RPMI7951 (cell line): ENCODE data around the gene IMPG2. TPM values are rescaled to one million over a fixed set of nuclear protein-coding genes. Genes with fewer than 3 reads are reported as not detected.

Experiments
- DNase-seq: peaks from one replicate; pipeline ENCODE4 v3.0.0-alpha.2; 2012; ENCODE audit warnings: low read depth
- total RNA-seq: library from RNA; depleted of rRNA; stranded (reverse); fragments of >200 nt; shearing (Covaris generic); gene quantifications from 2 replicates; pipeline ENCODE4 v1.2.3, GENCODE V29; 2014

The IMPG2 gene
- total RNA-seq, 1 experiment from 2014 or later: under 0.01 TPM

DNA sequence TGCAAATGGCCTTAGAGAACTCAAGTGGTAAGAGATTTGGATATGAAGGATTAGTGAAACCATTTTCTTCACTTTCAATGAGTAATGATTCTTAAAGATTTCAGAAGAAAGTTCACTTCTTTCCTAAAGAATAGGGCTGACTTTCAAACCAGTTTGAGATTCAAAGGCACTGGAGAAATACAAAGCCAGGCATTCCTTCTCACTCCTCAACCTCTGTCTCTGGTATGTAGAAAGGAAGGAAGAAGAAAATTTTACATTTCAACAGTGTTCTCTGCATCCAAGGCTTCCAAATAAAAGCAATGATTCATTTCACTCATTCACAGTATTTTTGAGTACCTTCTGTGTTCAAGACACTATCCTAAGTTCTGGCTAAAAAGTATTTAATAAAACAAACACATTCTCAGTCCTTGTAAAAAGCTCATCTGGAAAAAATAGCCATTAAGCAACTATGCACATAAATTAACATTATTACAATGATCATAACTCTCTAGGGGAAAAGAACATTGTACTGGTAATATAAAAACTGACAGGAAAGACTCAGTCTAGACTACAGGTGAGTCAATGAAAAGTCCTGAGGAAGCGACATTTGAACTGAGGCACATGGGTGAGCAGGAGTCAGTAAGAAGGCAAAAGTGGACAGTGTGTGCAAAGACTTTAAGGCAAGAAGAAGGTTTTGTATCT lies 79.5 kb downstream of the IMPG2 start:
- DNase-seq: no peak

DNA sequence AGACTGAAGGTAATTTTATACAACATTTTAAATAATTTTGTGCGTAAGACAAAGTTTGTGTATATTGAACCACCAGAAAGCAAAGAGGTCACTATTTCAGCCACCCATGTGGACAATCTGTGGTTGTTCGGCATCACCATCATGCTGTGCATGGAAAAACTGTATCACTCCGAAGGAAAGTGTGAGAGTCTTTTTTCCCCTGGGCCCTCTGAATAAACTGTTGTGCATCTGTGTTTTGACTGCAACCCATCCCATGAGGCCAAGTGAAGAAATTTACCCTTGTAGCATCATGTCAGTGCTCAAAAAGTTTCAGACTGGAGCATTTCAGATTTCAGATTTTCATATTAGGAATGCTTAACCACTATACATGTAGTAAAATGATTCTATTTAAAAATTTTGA lies 85.3 kb downstream of the IMPG2 start:
- DNase-seq: no peak

DNA sequence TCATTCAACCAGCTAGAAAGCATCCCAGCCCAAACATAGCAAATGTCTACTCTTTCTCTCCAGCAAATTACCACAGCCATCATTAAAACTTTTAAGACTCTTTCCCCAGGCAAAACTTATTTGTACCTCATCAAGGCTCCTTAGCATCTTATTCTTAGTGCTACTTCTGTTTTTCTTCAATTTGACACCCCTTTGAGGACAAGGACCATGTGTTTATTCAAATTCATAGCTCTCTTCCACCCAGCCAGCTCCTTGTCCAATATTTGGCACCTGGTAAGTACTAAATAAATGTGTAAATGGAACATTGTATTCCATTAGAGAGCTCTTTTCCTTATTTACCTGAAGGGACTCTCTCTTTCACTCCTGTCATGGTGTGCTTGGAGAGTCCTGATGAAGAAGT lies 89.8 kb downstream of the IMPG2 start:
- no peak for DNase-seq

DNA sequence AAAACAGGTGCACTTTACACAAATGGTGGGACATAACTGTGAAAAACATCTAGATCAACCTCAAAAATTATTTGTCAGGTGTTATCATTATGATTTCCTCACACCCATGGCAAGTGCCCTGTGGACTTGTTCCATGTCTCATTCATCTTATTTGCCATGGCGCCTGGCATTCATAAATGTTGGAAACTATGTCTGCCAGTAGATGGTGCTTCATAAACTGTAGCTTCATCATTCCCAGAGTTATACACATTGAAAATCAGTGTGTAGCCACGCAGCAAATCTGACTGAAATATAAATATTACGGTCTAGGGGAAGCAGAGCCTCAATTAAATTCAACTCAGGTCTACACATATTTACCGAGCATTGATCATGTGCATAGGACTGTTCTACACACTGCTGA lies 90.7 kb downstream of the IMPG2 start:
- peak; percentile 31 for DNase-seq

DNA sequence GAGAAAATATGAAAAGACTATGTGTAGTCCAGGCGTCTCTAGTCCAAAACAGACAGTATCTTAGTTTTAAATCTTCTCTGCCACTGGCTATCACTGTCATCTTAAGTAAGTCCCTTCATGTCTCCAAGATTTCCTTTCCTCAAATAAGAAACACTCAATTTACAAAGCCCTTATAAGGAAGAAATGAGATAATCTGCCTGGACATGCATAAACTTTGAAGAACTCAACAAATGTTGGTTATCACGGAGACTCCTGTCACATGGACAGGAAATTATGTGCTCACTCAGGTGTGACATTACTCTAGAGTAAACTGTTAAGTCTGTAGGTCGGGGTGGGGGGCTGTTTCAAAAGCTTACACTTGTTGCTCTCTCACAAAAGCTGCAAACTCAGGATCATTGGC lies 91.9 kb downstream of the IMPG2 start:
- no peak for DNase-seq

DNA sequence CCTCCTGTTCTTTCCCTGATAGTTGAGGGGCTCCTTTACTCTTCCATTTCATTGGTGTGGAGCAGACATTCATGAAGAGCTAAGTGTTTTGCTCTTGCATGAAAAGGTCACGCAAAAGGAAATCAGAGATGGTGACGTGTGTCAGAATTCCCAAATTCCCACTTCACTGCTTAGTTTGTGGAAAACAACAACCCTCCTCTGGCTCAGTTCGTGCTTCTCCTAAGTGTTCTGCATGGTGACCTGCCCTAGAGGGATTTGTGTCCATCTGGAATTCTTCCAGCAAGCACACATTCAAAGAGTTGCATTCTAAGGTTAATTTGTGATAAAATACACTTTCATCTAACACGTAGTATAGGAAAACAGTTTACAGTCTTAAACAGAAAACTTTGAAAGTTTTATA lies 95.6 kb downstream of the IMPG2 start:
- DNase-seq: no peak

DNA sequence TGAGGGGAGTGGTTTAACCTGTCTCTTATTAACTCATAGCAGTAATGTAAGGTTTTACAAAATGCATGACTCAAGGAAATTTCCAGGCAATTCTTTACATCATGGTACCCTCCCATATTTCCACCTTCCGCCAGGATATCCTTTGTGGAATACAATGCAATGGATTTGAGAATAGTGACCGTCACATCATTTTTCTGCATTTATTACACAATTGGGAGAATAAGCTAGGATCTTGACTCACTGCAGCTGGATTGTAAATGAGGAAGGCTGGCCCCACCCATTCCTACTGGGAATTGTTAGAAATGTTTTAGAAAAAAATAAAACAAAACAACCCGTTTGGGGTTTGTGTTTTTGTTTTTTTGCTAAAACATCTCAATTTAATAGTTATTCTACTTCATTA lies 97.4 kb downstream of the IMPG2 start:
- DNase-seq: no peak

DNA sequence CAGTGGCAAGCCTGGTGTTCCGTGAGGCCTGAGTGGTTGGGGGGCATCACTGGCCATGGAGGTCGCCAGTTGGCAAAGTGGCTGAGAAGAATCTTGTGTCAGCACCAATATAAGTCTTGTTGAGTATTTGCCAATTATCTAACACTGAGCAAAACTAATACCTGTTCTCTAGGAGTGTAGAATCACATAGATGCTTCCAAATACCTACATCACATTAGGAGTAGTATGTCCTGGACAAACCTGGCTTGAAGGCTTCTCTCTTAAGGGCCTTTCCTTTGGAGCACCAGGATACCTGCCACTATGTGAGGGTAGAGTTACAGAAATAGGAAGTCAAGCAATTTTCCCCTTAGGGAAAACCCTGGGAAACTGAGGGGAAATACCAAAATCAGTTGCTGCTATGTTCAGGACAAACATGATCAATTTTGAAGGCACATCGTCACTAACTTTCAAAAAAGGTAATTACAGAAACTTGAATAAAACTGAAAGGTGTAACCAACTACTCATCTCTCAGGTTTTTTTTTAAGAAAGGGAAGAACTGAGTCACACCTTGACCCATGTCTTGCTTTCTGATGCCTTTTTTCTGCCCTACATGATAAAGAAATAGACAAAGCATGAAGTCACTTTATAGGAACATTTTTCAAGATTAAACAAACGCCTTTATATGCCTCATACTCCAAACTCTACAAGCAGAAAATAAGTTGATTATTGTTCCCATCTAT lies 100.4 kb downstream of the IMPG2 start:
- no peak for DNase-seq

DNA sequence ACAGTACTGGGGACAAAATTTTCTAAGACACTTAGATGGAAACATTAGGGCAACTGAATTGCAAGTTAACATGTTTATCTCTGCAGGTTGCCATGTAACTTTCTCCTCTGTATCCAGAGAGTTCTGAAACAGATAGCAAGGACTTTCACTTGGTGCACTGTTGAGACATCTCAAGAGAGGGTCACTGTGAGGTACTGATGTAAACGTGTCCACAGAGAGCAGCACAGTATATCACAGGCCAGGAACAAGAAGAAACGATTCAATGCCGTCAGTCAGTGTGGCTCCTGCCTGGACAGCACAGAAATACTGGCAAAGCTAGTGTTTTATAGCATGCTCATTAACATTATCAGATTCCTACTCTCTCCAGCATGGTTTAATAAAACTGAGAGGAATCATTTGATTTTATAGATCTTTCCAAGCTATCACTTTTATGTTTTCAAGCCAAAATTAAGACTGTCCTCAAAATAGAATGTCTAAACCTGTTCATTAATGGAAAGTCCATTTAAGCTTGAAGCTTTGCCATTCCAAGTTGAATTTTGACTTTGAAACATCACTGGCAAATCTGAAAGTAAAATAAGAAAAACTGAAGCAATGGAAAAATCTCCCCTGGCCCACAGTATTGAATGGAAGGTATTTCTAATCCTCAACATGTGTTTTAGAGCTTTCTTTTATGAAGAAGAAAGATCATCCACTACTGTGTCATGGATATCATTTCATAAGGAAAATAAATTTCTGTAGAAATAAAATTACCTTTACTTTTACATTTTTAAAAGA lies 102.7 kb downstream of the IMPG2 start:
- DNase-seq: no peak

DNA sequence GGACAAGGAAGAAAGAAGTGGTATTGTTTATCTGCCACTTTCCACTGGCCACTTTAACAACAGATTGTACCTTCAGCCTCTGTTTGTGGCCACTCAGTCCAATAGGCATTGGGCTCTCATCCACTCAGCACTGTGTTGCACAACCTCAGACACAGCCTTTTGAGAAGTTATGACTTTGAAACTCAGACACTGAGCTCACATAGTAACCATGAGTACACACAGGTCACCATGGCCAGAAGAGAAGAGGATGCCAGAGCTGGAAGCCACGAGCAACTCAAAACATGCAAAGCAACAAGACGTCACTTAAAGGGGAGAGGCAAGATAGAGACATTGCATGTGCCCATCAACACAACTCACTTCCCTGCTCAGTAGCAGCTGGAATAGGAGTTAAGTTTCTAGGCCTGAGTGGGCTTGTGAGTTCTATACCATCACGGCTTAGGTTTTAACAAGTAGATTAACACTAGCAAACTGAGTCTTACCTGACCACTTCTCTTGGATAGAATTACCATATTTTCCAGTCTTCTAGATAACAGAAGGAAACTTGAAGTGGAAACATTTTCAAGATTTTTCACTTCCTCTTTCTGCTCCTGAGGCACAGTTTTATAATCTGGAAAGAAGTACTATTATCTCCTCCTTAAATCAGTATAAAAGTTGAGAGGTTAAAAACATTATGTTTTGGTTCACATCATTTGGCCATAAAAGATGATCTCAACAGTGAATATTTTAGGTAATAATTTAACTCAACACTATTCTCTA lies 103.5 kb downstream of the IMPG2 start:
- no peak for DNase-seq

DNA sequence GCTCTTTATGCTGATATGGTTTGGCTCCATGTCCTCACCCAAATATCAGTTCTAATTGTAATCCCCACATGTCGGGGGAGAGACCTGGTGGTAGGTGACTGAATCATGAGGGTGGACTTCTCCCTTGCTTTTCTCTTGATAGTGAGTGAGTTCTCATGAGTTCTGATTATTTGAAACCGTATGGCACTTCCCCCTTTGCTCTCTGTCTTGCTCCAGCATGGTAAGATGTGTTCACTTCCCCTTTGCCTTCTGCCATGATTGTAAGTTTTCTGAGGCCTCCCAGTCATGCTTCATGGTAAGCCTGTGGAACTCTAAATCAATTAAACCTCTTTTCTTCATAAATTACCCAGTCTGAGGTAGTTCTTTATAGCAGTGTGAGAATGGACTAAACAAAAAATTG lies 107.6 kb downstream of the IMPG2 start:
- DNase-seq: no peak

DNA sequence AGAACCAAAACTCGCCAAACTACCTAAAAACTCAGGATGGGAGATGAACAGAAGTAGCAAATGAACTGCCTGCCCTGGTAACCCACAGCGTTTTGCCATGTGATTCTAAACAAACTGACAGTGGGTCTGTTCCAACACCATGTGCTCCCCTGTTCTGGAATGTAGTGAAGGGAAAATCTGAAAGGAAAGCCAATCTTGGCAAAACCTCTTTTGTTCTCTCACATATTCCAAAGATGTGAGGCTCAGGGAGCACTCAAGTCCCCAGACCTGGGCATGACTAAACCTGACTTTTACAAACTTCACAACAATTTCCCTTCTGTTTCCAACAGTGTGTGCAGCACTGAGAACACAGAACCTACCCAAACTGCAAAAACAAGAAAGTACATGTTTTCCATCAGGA lies 116.1 kb downstream of the IMPG2 start:
- DNase-seq: no peak

DNA sequence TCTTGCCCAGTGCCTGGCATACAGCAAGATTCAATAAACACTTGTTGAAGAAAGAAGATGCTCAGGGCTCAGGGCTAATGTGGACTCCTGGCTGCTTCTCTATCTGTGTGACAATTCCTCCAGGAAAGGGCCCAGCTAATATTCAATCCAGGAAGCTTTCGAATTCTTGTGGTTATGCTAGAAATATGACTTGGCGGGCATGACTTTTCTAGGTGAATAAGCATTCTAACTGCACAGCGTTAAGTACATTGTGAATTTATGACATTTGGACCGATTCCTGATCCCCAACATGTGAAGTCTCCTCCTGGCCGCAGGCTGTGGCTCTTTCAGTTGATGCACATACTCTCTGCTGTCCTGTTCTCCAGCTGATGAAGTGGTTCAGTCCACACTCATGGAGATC lies 117.0 kb downstream of the IMPG2 start:
- peak; percentile 53 for DNase-seq

DNA sequence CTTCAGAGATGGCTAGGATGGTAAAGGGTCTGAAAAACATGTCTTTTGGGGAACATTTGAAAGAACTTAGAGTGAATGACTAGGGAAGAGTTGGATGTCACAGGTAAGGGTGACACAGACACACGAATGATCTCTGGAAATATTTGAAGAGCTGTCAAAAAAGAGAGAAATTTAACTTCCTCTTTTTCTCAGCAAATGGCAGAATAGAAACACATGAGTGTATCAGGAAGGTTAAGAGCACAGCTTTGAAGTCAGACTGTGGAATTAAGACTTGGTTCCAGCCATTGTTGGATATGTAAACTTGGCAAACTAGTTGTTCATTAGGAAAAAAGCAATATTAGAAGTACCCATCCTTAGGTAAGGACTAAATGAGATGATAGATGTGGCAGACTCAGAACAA lies 117.7 kb downstream of the IMPG2 start:
- no peak for DNase-seq

DNA sequence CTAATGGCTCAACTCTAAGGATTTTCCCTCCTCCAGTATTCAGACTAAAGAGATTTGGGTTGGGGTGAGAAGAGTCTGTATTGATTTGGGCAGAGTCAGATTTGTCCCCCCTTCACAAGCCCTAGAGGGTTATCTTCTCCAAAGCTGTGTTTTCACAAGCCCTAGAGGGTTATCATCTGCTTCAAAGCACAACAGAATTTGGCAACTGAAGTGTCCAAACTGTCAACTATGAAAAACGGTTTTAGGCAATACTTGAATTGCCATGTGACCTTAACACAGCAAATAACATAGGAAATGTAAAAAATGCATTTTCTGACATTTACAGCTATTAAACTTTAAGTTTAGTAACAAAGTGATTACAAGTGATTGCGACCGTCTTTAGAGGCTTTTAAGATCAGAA lies 119.9 kb downstream of the IMPG2 start:
- no peak for DNase-seq

DNA sequence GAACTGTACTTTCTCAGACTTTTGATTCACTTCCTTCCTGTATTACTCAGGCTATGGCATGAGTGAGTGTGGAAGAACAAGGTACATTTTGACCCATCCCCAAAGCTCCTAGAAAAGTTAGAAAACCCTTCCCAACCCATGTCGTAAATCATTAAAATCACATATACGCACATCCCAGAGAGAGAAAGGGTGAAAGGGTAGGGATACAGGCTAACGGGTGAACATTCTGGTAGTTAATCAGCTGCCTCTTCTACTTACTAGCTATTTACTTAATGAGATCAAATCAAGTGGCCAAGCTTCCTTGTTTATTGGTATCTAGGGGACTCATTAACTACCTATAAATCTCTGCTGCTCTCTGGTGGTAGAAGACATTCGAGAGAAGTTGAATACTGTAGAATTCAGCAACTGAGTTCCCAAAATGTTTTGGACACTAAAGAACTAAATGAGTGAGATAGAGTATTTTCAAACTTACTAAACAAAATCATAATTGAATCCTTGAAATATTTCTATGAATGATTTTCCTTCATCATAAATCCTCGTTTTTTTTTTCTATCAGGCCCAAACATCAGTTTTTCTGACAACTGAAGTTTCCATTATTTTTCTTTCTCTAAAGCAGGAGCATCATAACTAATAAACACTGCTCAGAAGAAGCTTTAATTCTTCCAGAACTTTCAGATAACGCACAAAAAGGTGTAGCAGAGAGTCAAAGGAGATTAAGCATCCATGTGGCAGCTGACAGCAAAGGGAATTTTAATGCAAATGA lies 124.2 kb downstream of the IMPG2 start:
- peak; percentile 64 for DNase-seq

DNA sequence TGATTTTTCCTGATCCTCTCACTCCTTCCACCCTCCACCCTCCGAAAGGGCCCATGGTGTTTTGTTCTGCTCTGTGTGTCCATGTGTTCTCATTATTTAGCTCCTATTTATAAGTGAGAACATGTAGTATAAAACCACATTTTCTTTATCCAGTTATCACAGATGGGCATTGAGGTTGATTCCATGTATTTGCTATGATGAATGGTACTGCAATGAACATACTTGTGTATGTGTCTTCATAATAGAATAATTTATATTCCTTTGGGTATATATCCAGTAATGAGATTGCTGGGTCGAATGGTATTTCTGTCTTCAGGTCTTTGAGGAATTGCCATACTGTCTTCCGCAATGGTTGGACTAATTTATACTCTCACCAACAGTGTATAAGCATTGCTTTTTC lies 126.0 kb downstream of the IMPG2 start:
- no peak for DNase-seq

DNA sequence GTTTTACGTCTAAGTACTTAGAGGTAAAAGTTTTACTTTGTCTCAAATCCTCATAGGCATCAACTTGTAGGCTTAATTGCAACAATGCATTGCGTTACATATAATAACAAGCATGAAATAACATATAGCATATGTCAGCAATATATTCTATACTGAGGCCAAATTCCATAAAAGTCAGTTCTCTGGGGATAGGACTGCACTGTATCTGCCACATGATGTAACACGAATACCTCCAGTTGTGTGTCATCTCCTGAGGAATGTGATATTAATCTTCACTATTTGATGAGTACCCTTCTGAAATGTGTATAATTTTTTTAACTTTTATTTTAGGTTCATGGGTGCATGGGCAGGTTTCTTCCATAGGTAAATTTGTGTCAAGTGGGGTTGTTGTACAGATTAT lies 126.4 kb downstream of the IMPG2 start:
- DNase-seq: peak; percentile 21

DNA sequence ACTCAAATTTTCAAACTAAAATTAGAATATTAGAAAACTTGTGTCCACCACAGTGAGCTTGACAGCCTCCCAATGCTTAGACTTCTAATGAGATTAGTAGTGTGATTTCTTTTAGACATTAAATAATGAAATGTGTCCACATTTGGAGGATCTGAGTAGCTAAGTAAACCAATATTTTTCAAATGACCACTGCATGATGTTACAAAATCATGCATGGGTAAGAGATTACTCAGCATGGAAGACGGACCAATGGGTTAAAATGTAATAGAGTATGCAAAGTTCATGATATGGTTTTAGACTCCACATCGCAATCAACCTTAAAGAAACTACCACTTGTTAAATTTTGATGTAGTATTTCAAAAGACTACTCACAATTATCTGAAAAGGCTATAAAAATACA lies 130.6 kb downstream of the IMPG2 start:
- DNase-seq: no peak

DNA sequence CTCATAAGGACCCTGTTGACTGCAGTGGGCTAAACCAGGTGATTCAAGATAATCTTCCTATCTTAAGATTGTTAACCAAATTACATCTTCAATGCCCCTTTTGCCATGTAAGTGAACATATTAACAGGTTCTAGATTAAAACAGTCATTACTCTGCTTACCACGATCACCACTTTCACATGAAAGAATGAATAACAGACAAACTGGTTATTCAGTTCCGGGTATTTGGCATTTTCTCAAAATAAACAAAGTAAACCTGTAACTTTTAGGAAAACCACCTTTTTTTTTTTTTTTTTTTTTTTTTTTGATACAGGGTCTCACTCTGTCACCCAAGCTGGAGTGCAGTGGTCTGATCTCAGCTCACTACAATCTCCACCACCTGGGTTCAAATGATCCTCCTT lies 131.2 kb downstream of the IMPG2 start:
- DNase-seq: no peak

DNA sequence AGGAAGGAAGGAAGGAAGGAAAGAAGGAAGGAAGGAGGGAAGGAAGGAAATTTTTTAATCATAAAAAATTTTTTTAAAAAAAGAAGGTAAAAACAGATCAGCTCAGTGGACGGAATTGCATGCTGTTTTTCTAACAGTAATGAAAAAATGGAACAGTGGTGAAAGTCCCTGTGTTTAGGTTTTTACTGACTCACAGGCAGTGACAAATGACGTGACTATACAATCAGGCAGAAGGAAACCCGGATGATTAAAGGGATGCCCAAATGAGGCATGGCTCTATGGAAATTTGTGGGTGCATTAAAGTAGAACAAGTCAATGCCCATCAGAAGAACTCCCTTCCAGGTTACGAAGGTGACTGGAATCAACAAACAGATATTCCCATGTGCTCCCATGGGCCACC lies 135.0 kb downstream of the IMPG2 start:
- no peak for DNase-seq

DNA sequence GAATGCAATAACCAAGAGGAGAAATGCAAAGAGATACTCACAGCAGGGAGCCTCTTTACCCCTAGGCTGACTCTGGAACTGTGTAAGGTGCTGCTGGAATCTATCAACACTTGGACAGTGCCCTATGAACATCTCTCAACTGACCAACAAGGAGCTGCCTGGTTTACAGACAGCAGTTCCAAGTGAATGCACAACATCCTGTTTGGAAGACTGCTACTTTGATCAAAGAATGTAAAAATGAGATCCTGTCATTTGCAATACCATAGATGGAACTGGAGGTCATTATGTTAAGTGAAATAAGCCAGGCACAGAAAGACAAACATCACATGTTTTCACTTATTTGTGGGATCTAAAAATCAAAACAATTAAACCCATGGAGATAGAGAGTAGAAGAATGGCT lies 136.3 kb downstream of the IMPG2 start:
- DNase-seq: no peak
